ENCODE data around the gene SERPINE3.

SERPINE3 gene

DNA sequence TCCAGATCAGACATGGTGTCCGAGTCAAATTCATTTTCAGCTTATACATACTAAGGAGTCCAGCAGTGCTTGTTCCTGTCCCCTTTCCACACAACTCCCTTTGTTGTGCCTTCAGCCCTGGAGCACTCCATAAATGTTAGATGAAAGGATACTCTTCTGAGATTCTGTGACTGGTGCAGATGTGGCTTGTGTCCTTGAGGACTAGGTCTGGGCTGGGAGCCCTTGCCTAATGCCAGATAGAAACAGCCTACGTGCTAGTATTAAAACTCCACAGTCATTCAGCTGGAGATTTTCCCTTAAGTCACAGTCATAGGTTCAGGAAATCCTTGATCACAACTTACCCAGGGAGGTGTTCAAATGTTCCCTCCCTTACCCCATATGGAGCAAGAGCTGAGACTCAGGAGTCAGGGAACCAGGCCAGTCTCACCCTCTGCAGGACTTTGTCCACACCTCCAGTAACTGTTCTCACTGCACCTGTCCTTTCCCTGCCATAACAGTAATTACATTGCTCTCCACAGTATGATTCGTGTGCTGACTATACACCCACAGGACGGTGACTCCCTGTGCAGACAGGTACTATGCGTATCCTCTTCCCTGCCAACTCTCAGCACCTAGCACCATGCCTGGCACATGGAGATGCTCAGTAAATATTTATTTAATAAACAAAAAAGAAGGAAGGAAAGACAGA is 15.5 kb upstream of the SERPINE3 start:
- TF ChIP-seq, protein P1, sequence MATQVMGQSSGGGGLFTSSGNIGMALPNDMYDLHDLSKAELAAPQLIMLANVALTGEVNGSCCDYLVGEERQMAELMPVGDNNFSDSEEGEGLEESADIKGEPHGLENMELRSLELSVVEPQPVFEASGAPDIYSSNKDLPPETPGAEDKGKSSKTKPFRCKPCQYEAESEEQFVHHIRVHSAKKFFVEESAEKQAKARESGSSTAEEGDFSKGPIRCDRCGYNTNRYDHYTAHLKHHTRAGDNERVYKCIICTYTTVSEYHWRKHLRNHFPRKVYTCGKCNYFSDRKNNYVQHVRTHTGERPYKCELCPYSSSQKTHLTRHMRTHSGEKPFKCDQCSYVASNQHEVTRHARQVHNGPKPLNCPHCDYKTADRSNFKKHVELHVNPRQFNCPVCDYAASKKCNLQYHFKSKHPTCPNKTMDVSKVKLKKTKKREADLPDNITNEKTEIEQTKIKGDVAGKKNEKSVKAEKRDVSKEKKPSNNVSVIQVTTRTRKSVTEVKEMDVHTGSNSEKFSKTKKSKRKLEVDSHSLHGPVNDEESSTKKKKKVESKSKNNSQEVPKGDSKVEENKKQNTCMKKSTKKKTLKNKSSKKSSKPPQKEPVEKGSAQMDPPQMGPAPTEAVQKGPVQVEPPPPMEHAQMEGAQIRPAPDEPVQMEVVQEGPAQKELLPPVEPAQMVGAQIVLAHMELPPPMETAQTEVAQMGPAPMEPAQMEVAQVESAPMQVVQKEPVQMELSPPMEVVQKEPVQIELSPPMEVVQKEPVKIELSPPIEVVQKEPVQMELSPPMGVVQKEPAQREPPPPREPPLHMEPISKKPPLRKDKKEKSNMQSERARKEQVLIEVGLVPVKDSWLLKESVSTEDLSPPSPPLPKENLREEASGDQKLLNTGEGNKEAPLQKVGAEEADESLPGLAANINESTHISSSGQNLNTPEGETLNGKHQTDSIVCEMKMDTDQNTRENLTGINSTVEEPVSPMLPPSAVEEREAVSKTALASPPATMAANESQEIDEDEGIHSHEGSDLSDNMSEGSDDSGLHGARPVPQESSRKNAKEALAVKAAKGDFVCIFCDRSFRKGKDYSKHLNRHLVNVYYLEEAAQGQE (IDR thresholded peaks at IDR 0.05; ENCODE audit: insufficient replicate concordance, low read depth) = no peak
- TF ChIP-seq SPI1 (IDR thresholded peaks at IDR 0.05; ENCODE audit: borderline replicate concordance, low read depth) = no peak
- TF ChIP-seq GABPA (IDR thresholded peaks at IDR 0.05; ENCODE audit: low read depth) = no peak
- no peak for TF ChIP-seq POLR2AphosphoS5 (IDR thresholded peaks at IDR 0.05; ENCODE audit: low read depth)
- TF ChIP-seq, protein P2, sequence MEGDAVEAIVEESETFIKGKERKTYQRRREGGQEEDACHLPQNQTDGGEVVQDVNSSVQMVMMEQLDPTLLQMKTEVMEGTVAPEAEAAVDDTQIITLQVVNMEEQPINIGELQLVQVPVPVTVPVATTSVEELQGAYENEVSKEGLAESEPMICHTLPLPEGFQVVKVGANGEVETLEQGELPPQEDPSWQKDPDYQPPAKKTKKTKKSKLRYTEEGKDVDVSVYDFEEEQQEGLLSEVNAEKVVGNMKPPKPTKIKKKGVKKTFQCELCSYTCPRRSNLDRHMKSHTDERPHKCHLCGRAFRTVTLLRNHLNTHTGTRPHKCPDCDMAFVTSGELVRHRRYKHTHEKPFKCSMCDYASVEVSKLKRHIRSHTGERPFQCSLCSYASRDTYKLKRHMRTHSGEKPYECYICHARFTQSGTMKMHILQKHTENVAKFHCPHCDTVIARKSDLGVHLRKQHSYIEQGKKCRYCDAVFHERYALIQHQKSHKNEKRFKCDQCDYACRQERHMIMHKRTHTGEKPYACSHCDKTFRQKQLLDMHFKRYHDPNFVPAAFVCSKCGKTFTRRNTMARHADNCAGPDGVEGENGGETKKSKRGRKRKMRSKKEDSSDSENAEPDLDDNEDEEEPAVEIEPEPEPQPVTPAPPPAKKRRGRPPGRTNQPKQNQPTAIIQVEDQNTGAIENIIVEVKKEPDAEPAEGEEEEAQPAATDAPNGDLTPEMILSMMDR (IDR thresholded peaks at IDR 0.05; ENCODE audit: insufficient read depth, low read length) = no peak
- Histone ChIP-seq H3K27me3 (ENCODE audit: insufficient read depth, poor library complexity, severe bottlenecking) (no peaks in the 10 kb centered on the region), H3K27ac (replicated peaks) (no peak overlapping the region), H3K4me3 (replicated peaks; ENCODE audit: insufficient read depth, low read length) (no peak overlapping the region)
- DNase-seq (ENCODE audit: low read depth in 1 of 2, low spot score in 1 of 2) = no peak

DNA sequence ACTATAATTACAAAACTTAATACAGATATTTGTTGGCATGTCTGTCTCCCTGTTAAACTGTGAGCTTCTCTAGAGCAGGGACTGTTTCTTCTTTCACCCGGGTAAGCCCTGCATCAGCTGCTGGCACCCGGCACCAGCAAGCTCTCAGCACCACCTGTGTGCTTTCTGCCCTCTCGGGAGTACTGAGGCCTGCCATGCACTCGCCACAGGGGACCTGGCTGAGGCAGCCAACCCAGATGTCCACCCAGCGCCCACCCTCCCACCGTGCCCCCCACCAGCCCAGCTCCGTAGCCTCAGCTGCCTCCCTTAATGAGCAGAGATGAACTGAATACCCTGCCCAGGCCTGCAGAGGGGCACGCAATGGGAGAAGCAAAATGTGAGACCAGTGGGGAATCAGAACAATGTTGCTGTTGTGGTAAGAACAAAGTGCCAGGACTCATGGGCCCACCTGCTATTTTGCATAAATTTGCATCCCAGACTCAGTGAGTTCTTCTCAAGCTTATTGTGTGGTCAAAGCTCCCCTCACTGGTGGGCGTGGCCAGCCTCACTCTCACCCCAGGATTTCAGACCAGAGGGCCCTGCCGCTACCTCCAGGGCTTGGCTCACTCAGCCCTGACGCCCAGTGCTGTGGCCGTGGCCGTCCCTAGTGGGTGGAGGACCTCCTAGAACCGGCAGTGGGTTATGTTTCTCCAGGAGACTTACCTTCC is 14.6 kb upstream of the SERPINE3 start:
- H3K27ac ChIP-seq (replicated peaks) = no peak overlapping the region
- TF ChIP-seq, protein P1 (IDR thresholded peaks at IDR 0.05; ENCODE audit: insufficient replicate concordance, low read depth) = no peak
- TF ChIP-seq GABPA (IDR thresholded peaks at IDR 0.05; ENCODE audit: low read depth) = no peak
- no peak for TF ChIP-seq SPI1 (IDR thresholded peaks at IDR 0.05; ENCODE audit: borderline replicate concordance, low read depth)
- no peak for TF ChIP-seq POLR2AphosphoS5 (IDR thresholded peaks at IDR 0.05; ENCODE audit: low read depth)
- TF ChIP-seq, protein P2 (IDR thresholded peaks at IDR 0.05; ENCODE audit: insufficient read depth, low read length) = no peak
- H3K27me3 ChIP-seq (ENCODE audit: insufficient read depth, poor library complexity, severe bottlenecking) = no peaks in the 10 kb centered on the region

DNA sequence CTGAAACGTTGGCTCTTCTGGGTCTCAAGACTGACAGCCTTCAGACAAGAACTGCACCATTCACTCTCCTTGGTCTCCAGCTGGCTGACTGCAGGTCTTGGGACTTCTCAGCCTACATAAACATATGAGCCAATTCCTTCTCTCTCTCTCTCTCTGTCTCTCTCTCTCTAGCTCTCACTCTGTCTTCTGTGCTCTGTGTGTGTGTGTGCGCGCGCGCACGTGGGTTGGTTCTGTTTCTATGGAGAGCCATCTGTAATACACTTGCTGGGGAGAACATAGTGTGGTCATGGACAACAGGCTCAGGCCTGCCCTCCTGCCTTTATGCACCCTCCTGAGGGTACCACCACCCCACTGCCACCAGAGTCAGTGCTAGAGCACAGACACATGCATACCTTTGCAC is 13.7 kb upstream of the SERPINE3 start:
- Histone ChIP-seq H3K4me3 (replicated peaks; ENCODE audit: insufficient read depth, low read length) (no peak overlapping the region), H3K27me3 (ENCODE audit: insufficient read depth, poor library complexity, severe bottlenecking) (no peaks in the 10 kb centered on the region), H3K27ac (replicated peaks) (no peak overlapping the region)
- TF ChIP-seq POLR2AphosphoS5 (IDR thresholded peaks at IDR 0.05; ENCODE audit: low read depth) (no peak), SPI1 (IDR thresholded peaks at IDR 0.05; ENCODE audit: borderline replicate concordance, low read depth) (no peak)
- TF ChIP-seq, protein P2 (IDR thresholded peaks at IDR 0.05; ENCODE audit: insufficient read depth, low read length) = no peak
- TF ChIP-seq, protein P1 (IDR thresholded peaks at IDR 0.05; ENCODE audit: insufficient replicate concordance, low read depth) = no peak
- DNase-seq (ENCODE audit: low read depth in 1 of 2, low spot score in 1 of 2) = no peak

More for the DNA sequence above, 14.6 kb upstream of the SERPINE3 start:
- no peak overlapping the region for H3K4me3 ChIP-seq (replicated peaks; ENCODE audit: insufficient read depth, low read length)
- DNase-seq (ENCODE audit: low read depth in 1 of 2, low spot score in 1 of 2) = no peak

Data from HL-60 (cell line).